OCI-LY1 (cell line): ENCODE measurements around the gene ATG9B.

Source experiments
- H2AFZ ChIP-seq: fragments of 200-600 bp; sonication (generic), shearing (Covaris generic); 2 replicates; pipeline ENCODE4 v1.6.0; 2014; ENCODE audit warnings: antibody characterized with exemption, mild to moderate bottlenecking, low read length
- H3F3A ChIP-seq: fragments of 200-600 bp; sonication (generic), shearing (Covaris generic); 2 replicates; pipeline ENCODE4 v1.6.0; 2014; ENCODE audit warnings: mild to moderate bottlenecking, antibody characterized with exemption, low read length, moderate library complexity; ENCODE audit not compliant: insufficient read depth
- H3K27ac ChIP-seq: fragments of 200-600 bp; sonication (generic); 2 replicates; pipeline ENCODE4 v1.5.1; 2014; ENCODE audit warnings: low read length, mixed run types, mild to moderate bottlenecking, low read depth; ENCODE audit not compliant: poor library complexity, severe bottlenecking
- H3K27me3 ChIP-seq: fragments of 200-600 bp; sonication (generic); 2 replicates; pipeline ENCODE4 v1.6.0; 2014; ENCODE audit warnings: antibody characterized with exemption, mild to moderate bottlenecking, low read length, moderate library complexity; ENCODE audit not compliant: insufficient read depth
- H3K36me3 ChIP-seq: fragments of 200-600 bp; sonication (generic); 2 replicates; pipeline ENCODE4 v1.6.1; 2014; ENCODE audit warnings: mild to moderate bottlenecking, antibody characterized with exemption, low read length, moderate library complexity, mixed read lengths; ENCODE audit not compliant: insufficient read depth
- H3K4me1 ChIP-seq: fragments of 200-600 bp; sonication (generic); 2 replicates; pipeline ENCODE4 v1.5.1; 2014; ENCODE audit warnings: mild to moderate bottlenecking, low read length, moderate library complexity; ENCODE audit not compliant: insufficient read depth, severe bottlenecking
- H3K4me2 ChIP-seq: fragments of 200-600 bp; sonication (generic), shearing (Covaris generic); 2 replicates; pipeline ENCODE4 v1.6.1; 2014; ENCODE audit warnings: low read length
- H3K4me3 ChIP-seq: fragments of 200-600 bp; sonication (generic); 2 replicates; pipeline ENCODE4 v1.5.1; 2014; ENCODE audit warnings: low read length, low read depth, mild to moderate bottlenecking, mixed read lengths; ENCODE audit not compliant: poor library complexity, severe bottlenecking
- H3K79me2 ChIP-seq: fragments of 200-600 bp; shearing (Covaris generic); 2 replicates; pipeline ENCODE4 v1.6.1; 2016; ENCODE audit warnings: mixed run types, low read length, mixed read lengths; ENCODE audit not compliant: insufficient read depth
- H3K9ac ChIP-seq: fragments of 200-600 bp; sonication (generic), shearing (Covaris generic); 2 replicates; pipeline ENCODE4 v1.6.1; 2014; ENCODE audit warnings: mild to moderate bottlenecking, low read length, mixed read lengths
- H3K9me2 ChIP-seq: fragments of 200-600 bp; sonication (generic), shearing (Covaris generic); 2 replicates; pipeline ENCODE4 v1.6.1; 2014; ENCODE audit warnings: low read depth, mild to moderate bottlenecking, low read length, mixed read lengths
- H3K9me3 ChIP-seq: fragments of 200-600 bp; shearing (Covaris generic); 2 replicates; pipeline ENCODE4 v1.6.1; 2014; ENCODE audit warnings: low read length, mixed read lengths
- H4K20me1 ChIP-seq: fragments of 200-600 bp; sonication (generic), shearing (Covaris generic); 2 replicates; pipeline ENCODE4 v1.6.0; 2016; ENCODE audit warnings: mild to moderate bottlenecking, low read length; ENCODE audit not compliant: insufficient read depth
- CTCF ChIP-seq: fragments of 200-600 bp; sonication (generic), shearing (Covaris generic); IDR thresholded peaks from 2 replicates; pipeline ENCODE4 v1.5.1; 2017; ENCODE audit warnings: mild to moderate bottlenecking, antibody characterized with exemption, low read length, moderate library complexity, mixed read lengths
- EZH2 ChIP-seq: fragments of 200-600 bp; sonication (generic), shearing (Covaris generic); IDR thresholded peaks from 2 replicates; pipeline ENCODE4 v1.8.0; 2017; ENCODE audit warnings: borderline replicate concordance, mixed run types, mild to moderate bottlenecking, antibody characterized with exemption, low read length, moderate library complexity, mixed read lengths

Gene ATG9B

GRCh38 chr7:150968056-150968733 is 56.1 kb downstream of the ATG9B start:
- Histone ChIP-seq H3K4me3 (no peak overlapping the region), H3K9me2 (no peaks in the 10 kb centered on the region), H3K27me3 (no peaks in the 10 kb centered on the region), H4K20me1 (no peaks in the 10 kb centered on the region), H3K9ac (no peak overlapping the region), H3K27ac (no peak overlapping the region), H2AFZ (no peak overlapping the region), H3F3A (no peaks in the 10 kb centered on the region), H3K4me2 (no peak overlapping the region), H3K4me1 (peaks cover 3% of the 10 kb centered on the region), H3K9me3 (no peaks in the 10 kb centered on the region), H3K36me3 (no peaks in the 10 kb centered on the region), H3K79me2 (no peaks in the 10 kb centered on the region)
- TF ChIP-seq CTCF (no peak), EZH2 (no peak)

- H3K9me3 ChIP-seq: no peaks in the 10 kb centered on the region
- no peaks in the 10 kb centered on the region for H3K79me2 ChIP-seq
- H3K36me3 ChIP-seq: no peaks in the 10 kb centered on the region
- H3K9ac ChIP-seq: no peak overlapping the region
- H3K9me2 ChIP-seq: no peaks in the 10 kb centered on the region
- H3F3A ChIP-seq: no peaks in the 10 kb centered on the region
- no peaks in the 10 kb centered on the region for H4K20me1 ChIP-seq
- peaks cover 3% of the 10 kb centered on the region for H3K4me1 ChIP-seq
- H3K27ac ChIP-seq: no peak overlapping the region
- H3K27me3 ChIP-seq: no peaks in the 10 kb centered on the region
- no peak overlapping the region for H3K4me3 ChIP-seq
- TF ChIP-seq CTCF (no peak), EZH2 (no peak)
- no peak overlapping the region for H2AFZ ChIP-seq
- H3K4me2 ChIP-seq: no peak overlapping the region
These were observed 56.9 kb downstream of the ATG9B start for GRCh38 chr7:150967349-150967748.

DNA sequence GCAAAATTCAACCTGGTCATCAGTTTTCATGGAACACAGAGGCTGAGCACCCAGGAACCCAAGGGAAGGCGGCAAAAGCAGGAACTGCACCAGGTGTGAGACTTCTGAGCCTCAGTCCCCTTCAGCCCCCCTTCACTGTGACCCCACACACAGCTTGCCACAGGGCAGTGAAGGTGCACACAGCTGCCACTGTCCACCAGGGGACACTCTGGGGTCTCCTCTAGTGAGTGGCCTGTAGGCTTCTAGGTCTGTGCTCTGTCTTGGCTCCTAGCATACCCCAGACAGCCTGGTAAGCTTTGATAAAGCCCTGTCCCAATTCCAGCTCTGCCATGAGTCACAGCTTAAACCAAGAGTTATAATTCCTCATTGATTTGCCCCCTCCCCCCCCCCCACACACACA is 58.3 kb downstream of the ATG9B start:
- no peak overlapping the region for H3K9ac ChIP-seq
- H4K20me1 ChIP-seq: no peaks in the 10 kb centered on the region
- H3K4me3 ChIP-seq: no peak overlapping the region
- H3F3A ChIP-seq: no peaks in the 10 kb centered on the region
- no peaks in the 10 kb centered on the region for H3K9me2 ChIP-seq
- H3K27ac ChIP-seq: no peak overlapping the region
- no peaks in the 10 kb centered on the region for H3K27me3 ChIP-seq
- TF ChIP-seq CTCF (no peak), EZH2 (no peak)
- H3K4me1 ChIP-seq: no peaks in the 10 kb centered on the region
- no peak overlapping the region for H3K4me2 ChIP-seq
- H3K9me3 ChIP-seq: no peaks in the 10 kb centered on the region
- H3K36me3 ChIP-seq: no peaks in the 10 kb centered on the region
- H2AFZ ChIP-seq: no peak overlapping the region
- no peaks in the 10 kb centered on the region for H3K79me2 ChIP-seq
